ENCODE measurements around the gene NKX6-1. TPM values are rescaled to one million over a fixed set of nuclear protein-coding genes. Genes with fewer than 3 reads are reported as not detected.

Gene NKX6-1
- not detected in 2 replicates for total RNA-seq (2014; rRNA removed; shearing (Covaris generic); ENCODE audit: low replicate concordance)

DNA sequence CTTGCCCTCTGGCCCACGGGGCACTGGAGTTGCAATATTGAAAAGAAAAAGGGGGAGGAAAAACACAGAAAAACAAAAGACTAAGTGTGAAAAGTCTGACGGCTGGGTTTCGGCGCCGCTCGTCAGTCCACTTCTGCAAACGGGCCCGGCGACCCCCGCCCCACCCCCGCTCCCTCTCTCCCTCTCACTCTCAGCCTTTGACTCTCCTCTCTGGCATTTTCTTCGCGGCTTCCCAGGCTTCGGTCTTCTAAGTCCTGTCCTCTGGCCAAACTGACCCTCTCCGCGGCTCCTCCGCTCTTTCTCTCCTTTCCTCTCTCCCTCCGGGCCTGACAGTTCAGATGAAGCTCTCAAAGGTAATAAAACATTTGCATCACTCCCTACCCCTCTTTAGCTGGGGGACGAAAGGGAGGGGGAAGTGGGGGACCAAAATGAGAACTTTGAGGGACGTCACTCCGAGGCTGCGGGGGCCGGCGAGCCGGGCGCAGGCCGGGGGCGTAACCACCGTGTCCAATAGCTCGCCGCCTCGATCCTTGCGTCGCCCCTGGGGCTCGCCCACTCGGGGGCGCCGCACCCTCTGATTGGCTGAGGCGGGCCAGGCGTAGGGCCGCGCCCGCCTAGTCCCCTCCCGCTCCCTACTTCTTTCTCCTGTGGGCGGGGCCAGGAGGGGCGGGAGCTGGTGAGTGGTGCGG is at the start of gene NKX6-1:
Gene NKX6-1, minus strand, starts transcription at position 358 of the 689 bp plus-strand sequence. CDS start 1,064 bp downstream, outside the sequence.
- Histone ChIP-seq H3K4me2 (ENCODE audit: low read depth, low read length, poor library complexity, severe bottlenecking) (no peak within 1 kb of the TSS), H3K9me3 (ENCODE audit: low read length) (no peaks in the 10 kb centered on the region), H3K27me3 (ENCODE audit: low read length) (no peaks in the 10 kb centered on the region), H3K27ac (ENCODE audit: low read length) (no peak within 1 kb of the TSS), H3K4me1 (ENCODE audit: low read length) (no peaks in the 10 kb centered on the region), H3K9ac (ENCODE audit: low read length) (no peak within 1 kb of the TSS), H2AFZ (ENCODE audit: low read length) (no peak within 1 kb of the TSS), H3K9me2 (replicated peaks; ENCODE audit: insufficient read depth, low read length) (no peaks in the 10 kb centered on the region), H4K20me1 (ENCODE audit: insufficient read depth, low read depth, low read length) (no peaks in the 10 kb centered on the region), H3K79me2 (ENCODE audit: low read length) (no peaks in the 10 kb centered on the region), H3K36me3 (ENCODE audit: insufficient read depth, low read length) (no peaks in the 10 kb centered on the region), H3K4me3 (ENCODE audit: low read length) (no peak within 1 kb of the TSS)
- no peak for DNase-seq

DNA sequence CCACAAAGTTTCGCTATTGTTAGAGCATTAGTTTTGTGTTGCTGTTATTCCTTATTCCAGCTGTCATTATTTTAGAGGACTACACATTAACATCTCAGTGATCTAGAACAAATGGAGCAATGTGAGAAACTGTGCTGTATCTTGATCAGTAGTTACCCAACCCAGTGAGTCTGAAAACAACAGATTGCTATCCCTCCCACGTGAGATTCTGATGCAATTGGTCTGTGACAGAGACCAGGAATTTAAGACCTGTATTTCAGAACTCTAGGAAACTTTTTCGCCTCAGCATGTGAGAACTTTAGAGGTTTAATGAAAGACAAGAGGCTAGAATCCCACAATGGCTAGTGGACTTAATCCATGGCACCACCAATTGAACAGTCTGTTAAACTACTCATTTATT is 48.1 kb upstream of the NKX6-1 start:
- Histone ChIP-seq H3K9ac (ENCODE audit: low read length) (no peak overlapping the region), H3K27ac (ENCODE audit: low read length) (no peak overlapping the region), H3K4me1 (ENCODE audit: low read length) (no peaks in the 10 kb centered on the region), H3K4me2 (ENCODE audit: low read depth, low read length, poor library complexity, severe bottlenecking) (no peak overlapping the region), H3K9me3 (ENCODE audit: low read length) (no peaks in the 10 kb centered on the region), H4K20me1 (ENCODE audit: insufficient read depth, low read depth, low read length) (no peaks in the 10 kb centered on the region), H3K27me3 (ENCODE audit: low read length) (no peaks in the 10 kb centered on the region), H3K4me3 (ENCODE audit: low read length) (no peak overlapping the region), H3K79me2 (ENCODE audit: low read length) (no peaks in the 10 kb centered on the region), H2AFZ (ENCODE audit: low read length) (no peak overlapping the region), H3K9me2 (replicated peaks; ENCODE audit: insufficient read depth, low read length) (no peaks in the 10 kb centered on the region), H3K36me3 (ENCODE audit: insufficient read depth, low read length) (no peaks in the 10 kb centered on the region)
- no peak for DNase-seq

DNA sequence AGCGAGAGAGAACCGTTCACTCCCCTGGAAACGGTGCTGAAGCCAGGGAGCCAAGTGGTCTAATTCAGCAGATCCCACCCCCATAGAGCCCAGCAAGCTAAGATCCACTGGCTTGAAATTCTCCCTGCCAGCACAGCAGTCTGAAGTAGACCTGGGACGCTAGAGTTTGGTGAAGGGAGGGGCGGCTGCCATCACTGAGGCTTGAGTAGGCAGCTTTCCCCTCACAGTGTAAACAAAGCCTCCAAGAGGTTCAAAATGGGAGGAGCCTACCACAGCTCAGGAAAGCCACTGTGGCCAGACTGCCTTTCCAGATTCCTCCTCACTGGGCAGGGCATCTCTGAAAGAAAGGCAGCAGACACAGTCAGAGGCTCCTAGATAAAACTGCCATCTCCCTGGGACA is 46.0 kb upstream of the NKX6-1 start:
- Histone ChIP-seq H3K36me3 (ENCODE audit: insufficient read depth, low read length) (no peaks in the 10 kb centered on the region), H3K9me2 (replicated peaks; ENCODE audit: insufficient read depth, low read length) (no peaks in the 10 kb centered on the region), H3K9ac (ENCODE audit: low read length) (no peak overlapping the region), H2AFZ (ENCODE audit: low read length) (no peak overlapping the region), H3K4me1 (ENCODE audit: low read length) (no peaks in the 10 kb centered on the region), H3K4me2 (ENCODE audit: low read depth, low read length, poor library complexity, severe bottlenecking) (no peak overlapping the region), H4K20me1 (ENCODE audit: insufficient read depth, low read depth, low read length) (no peaks in the 10 kb centered on the region), H3K9me3 (ENCODE audit: low read length) (no peaks in the 10 kb centered on the region), H3K27me3 (ENCODE audit: low read length) (no peaks in the 10 kb centered on the region), H3K27ac (ENCODE audit: low read length) (no peak overlapping the region), H3K4me3 (ENCODE audit: low read length) (no peak overlapping the region), H3K79me2 (ENCODE audit: low read length) (no peaks in the 10 kb centered on the region)
- DNase-seq, result no peak

DNA sequence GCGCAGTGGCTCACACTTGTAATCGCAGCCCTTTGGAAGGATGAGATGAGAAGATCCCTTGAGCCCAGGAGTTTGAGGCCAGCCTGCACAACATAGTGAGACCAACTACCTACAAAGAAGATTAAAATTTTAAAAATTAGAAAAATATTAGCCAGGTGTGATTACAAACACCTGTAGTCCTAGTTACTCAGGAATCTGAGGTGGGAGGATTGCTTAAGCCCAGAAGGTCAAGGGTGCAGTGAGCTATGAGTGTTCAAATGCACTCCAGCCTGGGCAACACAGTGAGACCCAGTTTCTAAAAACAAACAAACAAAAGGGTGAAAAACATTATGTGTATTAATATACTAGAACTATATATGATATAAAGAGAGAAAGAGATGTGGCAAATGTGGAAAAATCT is 36.8 kb upstream of the NKX6-1 start:
- H3K9me2 ChIP-seq (replicated peaks; ENCODE audit: insufficient read depth, low read length), result no peaks in the 10 kb centered on the region
- H3K4me3 ChIP-seq (ENCODE audit: low read length), result no peak overlapping the region
- no peaks in the 10 kb centered on the region for H3K79me2 ChIP-seq (ENCODE audit: low read length)
- H3K9me3 ChIP-seq (ENCODE audit: low read length), result no peaks in the 10 kb centered on the region
- no peaks in the 10 kb centered on the region for H3K27me3 ChIP-seq (ENCODE audit: low read length)
- no peak overlapping the region for H2AFZ ChIP-seq (ENCODE audit: low read length)
- H3K9ac ChIP-seq (ENCODE audit: low read length), result no peak overlapping the region
- no peak for DNase-seq
- H4K20me1 ChIP-seq (ENCODE audit: insufficient read depth, low read depth, low read length), result no peaks in the 10 kb centered on the region
- no peak overlapping the region for H3K4me2 ChIP-seq (ENCODE audit: low read depth, low read length, poor library complexity, severe bottlenecking)
- no peak overlapping the region for H3K27ac ChIP-seq (ENCODE audit: low read length)
- H3K4me1 ChIP-seq (ENCODE audit: low read length), result no peaks in the 10 kb centered on the region
- no peaks in the 10 kb centered on the region for H3K36me3 ChIP-seq (ENCODE audit: insufficient read depth, low read length)

DNA sequence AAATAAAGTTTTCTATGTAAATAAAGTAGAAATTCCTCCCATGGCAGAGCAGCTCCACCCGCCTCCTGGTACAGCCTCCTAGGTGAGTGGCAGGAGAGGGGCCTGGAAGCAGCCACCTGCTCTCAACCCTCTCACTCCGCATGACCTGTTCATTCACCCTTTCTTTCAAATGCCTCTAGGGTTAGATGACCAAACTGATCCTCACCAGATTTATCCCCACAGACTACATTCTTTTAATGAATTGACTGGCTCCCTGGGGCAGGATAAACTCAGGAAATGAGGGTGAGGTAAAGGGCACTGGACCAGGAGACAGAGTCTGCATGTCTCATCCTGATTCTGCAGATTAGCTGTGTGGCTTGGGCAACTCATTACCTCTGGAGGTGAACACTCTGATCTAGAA is 32.6 kb upstream of the NKX6-1 start:
- H3K4me2 ChIP-seq (ENCODE audit: low read depth, low read length, poor library complexity, severe bottlenecking), result no peak overlapping the region
- H3K9me3 ChIP-seq (ENCODE audit: low read length), result no peaks in the 10 kb centered on the region

DNA sequence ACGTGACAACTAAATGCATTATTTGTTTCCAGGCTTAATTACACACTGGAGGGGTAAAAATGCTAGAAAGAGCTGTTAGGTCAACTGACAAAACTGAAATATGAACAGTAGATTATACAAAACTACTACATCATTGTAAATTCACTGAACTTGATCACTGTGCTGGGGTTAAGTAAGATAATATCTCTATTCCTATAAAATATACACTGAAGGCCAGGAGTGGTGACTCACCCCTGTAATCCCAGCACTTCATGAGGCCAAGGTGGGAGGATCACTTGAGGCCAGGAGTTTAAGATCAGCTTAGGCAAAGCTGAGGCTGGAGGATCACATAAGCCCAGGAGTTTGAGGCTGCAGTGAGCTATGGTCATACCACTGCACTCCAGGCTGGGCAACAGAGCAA is 31.8 kb upstream of the NKX6-1 start:
- DNase-seq, result no peak
- H3K36me3 ChIP-seq (ENCODE audit: insufficient read depth, low read length), result no peaks in the 10 kb centered on the region
- no peak overlapping the region for H2AFZ ChIP-seq (ENCODE audit: low read length)
- no peaks in the 10 kb centered on the region for H3K79me2 ChIP-seq (ENCODE audit: low read length)
- no peak overlapping the region for H3K27ac ChIP-seq (ENCODE audit: low read length)
- no peak overlapping the region for H3K9ac ChIP-seq (ENCODE audit: low read length)
- H3K4me1 ChIP-seq (ENCODE audit: low read length), result no peaks in the 10 kb centered on the region
- H3K4me2 ChIP-seq (ENCODE audit: low read depth, low read length, poor library complexity, severe bottlenecking), result no peak overlapping the region
- no peaks in the 10 kb centered on the region for H3K9me2 ChIP-seq (replicated peaks; ENCODE audit: insufficient read depth, low read length)
- no peaks in the 10 kb centered on the region for H3K9me3 ChIP-seq (ENCODE audit: low read length)
- H3K27me3 ChIP-seq (ENCODE audit: low read length), result no peaks in the 10 kb centered on the region
- H3K4me3 ChIP-seq (ENCODE audit: low read length), result no peak overlapping the region
- H4K20me1 ChIP-seq (ENCODE audit: insufficient read depth, low read depth, low read length), result no peaks in the 10 kb centered on the region

More for the DNA sequence above, 32.6 kb upstream of the NKX6-1 start:
- Histone ChIP-seq H3K79me2 (ENCODE audit: low read length) (no peaks in the 10 kb centered on the region), H3K9ac (ENCODE audit: low read length) (no peak overlapping the region), H3K27me3 (ENCODE audit: low read length) (no peaks in the 10 kb centered on the region), H3K9me2 (replicated peaks; ENCODE audit: insufficient read depth, low read length) (no peaks in the 10 kb centered on the region), H3K36me3 (ENCODE audit: insufficient read depth, low read length) (no peaks in the 10 kb centered on the region), H3K4me1 (ENCODE audit: low read length) (no peaks in the 10 kb centered on the region), H4K20me1 (ENCODE audit: insufficient read depth, low read depth, low read length) (no peaks in the 10 kb centered on the region), H3K4me3 (ENCODE audit: low read length) (no peak overlapping the region), H2AFZ (ENCODE audit: low read length) (no peak overlapping the region), H3K27ac (ENCODE audit: low read length) (no peak overlapping the region)
- DNase-seq, result no peak

DNA sequence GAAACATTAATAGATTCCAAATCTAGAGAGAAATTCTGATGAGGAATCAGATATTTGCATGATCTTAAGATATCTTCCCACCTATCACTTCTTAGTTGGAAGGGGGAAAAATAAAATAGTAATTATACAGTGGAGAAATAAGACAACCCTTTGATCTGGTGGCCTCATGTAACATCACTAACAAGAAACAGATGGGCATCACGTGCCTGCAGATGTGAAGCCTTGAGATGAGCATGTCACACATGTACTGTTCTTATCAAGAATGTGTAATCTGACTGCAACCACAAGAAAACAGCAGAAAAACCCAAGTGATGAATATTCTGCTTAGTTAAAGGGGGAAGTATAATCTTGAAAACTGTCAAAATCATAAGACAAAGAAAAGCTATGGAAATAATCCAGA is 31.4 kb upstream of the NKX6-1 start:
- Histone ChIP-seq H3K4me3 (ENCODE audit: low read length) (no peak overlapping the region), H2AFZ (ENCODE audit: low read length) (no peak overlapping the region), H3K9ac (ENCODE audit: low read length) (no peak overlapping the region), H3K9me2 (replicated peaks; ENCODE audit: insufficient read depth, low read length) (no peaks in the 10 kb centered on the region), H3K9me3 (ENCODE audit: low read length) (no peaks in the 10 kb centered on the region), H3K27me3 (ENCODE audit: low read length) (no peaks in the 10 kb centered on the region), H3K4me2 (ENCODE audit: low read depth, low read length, poor library complexity, severe bottlenecking) (no peak overlapping the region), H3K79me2 (ENCODE audit: low read length) (no peaks in the 10 kb centered on the region), H3K27ac (ENCODE audit: low read length) (no peak overlapping the region), H3K4me1 (ENCODE audit: low read length) (no peaks in the 10 kb centered on the region), H3K36me3 (ENCODE audit: insufficient read depth, low read length) (no peaks in the 10 kb centered on the region), H4K20me1 (ENCODE audit: insufficient read depth, low read depth, low read length) (no peaks in the 10 kb centered on the region)
- DNase-seq, result no peak

DNA sequence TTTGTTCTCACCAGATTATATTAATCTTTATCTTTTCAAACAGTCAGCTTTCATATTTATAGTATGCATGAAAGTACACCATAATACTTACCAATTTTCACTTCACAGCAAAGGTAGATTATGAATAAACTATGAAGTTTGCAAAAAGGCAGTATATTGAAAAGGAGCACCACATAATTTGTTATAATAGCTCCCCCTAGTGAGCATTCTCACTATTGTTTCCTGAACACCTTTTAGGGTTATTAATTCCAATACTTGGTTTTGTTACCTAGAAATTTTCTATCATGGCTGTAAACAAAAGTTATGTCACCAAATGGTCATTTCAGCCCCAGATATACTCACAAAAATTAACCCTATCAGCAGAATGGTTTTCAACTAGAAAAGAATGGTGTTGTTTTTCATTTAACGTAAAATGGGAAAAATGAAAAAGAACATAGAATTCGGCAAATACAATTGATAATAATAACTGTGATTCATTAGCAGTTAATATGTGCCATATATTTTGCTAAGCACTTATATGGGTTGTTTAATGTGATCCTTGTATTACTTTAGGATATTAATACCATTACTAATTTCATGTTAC is 30.2 kb upstream of the NKX6-1 start:
- no peaks in the 10 kb centered on the region for H3K27me3 ChIP-seq (ENCODE audit: low read length)
- no peak overlapping the region for H3K9ac ChIP-seq (ENCODE audit: low read length)
- H3K9me3 ChIP-seq (ENCODE audit: low read length), result no peaks in the 10 kb centered on the region
- H3K27ac ChIP-seq (ENCODE audit: low read length), result no peak overlapping the region
- H3K79me2 ChIP-seq (ENCODE audit: low read length), result no peaks in the 10 kb centered on the region
- H3K4me3 ChIP-seq (ENCODE audit: low read length), result no peak overlapping the region
- H3K4me2 ChIP-seq (ENCODE audit: low read depth, low read length, poor library complexity, severe bottlenecking), result no peak overlapping the region
- no peaks in the 10 kb centered on the region for H3K36me3 ChIP-seq (ENCODE audit: insufficient read depth, low read length)
- H4K20me1 ChIP-seq (ENCODE audit: insufficient read depth, low read depth, low read length), result no peaks in the 10 kb centered on the region
- no peak overlapping the region for H2AFZ ChIP-seq (ENCODE audit: low read length)
- no peaks in the 10 kb centered on the region for H3K9me2 ChIP-seq (replicated peaks; ENCODE audit: insufficient read depth, low read length)
- H3K4me1 ChIP-seq (ENCODE audit: low read length), result no peaks in the 10 kb centered on the region
- peak; percentile 78 for DNase-seq
